Measurements from ENCODE around the gene GPC6. TPM values are rescaled to one million over a fixed set of nuclear protein-coding genes. Genes with fewer than 3 reads are reported as not detected.
A peak's percentile ranks its signal among the peaks of the same experiment; 100 is the strongest.

The GPC6 gene
- polyA plus RNA-seq, 2 of the 4 experiments (the other 2 are of a cell fraction), result 8.0 to 14.4 TPM

DNA sequence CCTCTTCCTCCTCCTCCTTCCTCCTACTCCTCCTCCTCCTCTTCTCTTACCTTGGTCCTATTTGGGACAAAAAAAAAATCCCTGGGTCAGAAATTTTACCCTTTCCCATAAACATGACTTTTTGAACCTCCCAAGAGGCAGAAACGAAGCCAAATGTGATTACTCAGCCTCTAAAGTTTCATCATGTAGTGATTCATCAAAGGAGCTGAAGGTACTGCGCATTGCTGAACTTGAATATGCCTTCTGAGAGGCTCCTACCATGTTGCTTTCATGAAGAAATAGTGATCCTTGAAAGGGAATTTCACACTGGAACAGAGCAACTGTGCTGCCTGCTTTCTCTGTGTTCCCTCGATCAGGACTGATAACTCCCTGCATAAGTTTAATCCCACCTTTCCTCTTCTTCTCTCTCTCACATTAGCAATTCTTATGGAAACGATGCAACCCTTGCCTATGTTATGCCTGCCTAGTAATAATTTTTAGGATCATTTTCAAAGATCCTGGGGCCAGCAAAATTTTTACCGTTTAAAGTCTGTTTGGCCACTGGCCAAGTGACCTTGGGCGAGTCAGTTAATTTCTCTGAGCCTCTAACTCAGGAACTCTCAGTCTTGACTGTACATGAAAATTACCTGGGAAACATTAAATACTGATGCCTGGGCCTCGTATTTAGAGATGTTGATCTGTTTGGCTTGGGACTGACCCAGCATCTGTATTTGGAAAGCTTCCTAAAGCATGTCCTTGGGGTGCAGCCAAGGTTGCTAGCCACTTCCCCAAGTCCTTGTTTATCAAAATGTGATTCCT is 1103.3 kb downstream of the GPC6 start:
- H3K27ac ChIP-seq, result peak overlapping the region; percentile 74 to 88
- TF ChIP-seq, protein P1, sequence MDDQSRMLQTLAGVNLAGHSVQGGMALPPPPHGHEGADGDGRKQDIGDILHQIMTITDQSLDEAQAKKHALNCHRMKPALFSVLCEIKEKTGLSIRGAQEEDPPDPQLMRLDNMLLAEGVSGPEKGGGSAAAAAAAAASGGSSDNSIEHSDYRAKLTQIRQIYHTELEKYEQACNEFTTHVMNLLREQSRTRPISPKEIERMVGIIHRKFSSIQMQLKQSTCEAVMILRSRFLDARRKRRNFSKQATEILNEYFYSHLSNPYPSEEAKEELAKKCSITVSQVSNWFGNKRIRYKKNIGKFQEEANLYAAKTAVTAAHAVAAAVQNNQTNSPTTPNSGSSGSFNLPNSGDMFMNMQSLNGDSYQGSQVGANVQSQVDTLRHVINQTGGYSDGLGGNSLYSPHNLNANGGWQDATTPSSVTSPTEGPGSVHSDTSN (IDR thresholded peaks at IDR 0.05), result no peak
- no peak for TF ChIP-seq CHD2 (IDR thresholded peaks at IDR 0.05; ENCODE audit: low read length, partially characterized antibody)
- TF ChIP-seq, protein P2, sequence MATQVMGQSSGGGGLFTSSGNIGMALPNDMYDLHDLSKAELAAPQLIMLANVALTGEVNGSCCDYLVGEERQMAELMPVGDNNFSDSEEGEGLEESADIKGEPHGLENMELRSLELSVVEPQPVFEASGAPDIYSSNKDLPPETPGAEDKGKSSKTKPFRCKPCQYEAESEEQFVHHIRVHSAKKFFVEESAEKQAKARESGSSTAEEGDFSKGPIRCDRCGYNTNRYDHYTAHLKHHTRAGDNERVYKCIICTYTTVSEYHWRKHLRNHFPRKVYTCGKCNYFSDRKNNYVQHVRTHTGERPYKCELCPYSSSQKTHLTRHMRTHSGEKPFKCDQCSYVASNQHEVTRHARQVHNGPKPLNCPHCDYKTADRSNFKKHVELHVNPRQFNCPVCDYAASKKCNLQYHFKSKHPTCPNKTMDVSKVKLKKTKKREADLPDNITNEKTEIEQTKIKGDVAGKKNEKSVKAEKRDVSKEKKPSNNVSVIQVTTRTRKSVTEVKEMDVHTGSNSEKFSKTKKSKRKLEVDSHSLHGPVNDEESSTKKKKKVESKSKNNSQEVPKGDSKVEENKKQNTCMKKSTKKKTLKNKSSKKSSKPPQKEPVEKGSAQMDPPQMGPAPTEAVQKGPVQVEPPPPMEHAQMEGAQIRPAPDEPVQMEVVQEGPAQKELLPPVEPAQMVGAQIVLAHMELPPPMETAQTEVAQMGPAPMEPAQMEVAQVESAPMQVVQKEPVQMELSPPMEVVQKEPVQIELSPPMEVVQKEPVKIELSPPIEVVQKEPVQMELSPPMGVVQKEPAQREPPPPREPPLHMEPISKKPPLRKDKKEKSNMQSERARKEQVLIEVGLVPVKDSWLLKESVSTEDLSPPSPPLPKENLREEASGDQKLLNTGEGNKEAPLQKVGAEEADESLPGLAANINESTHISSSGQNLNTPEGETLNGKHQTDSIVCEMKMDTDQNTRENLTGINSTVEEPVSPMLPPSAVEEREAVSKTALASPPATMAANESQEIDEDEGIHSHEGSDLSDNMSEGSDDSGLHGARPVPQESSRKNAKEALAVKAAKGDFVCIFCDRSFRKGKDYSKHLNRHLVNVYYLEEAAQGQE (IDR thresholded peaks at IDR 0.05), result no peak
- TF ChIP-seq TFCP2L1 (CRISPR knock-in tag; IDR thresholded peaks at IDR 0.05), result no peak
- TF ChIP-seq MAFK (IDR thresholded peaks at IDR 0.05; ENCODE audit: partially characterized antibody), result peak; percentile 66
- TF ChIP-seq RARB (CRISPR knock-in tag; IDR thresholded peaks at IDR 0.05), result no peak
- TF ChIP-seq CEBPB (IDR thresholded peaks at IDR 0.05), result peak; percentile 48 to 67; a peak in 3 of 4 replicates
- TF ChIP-seq EHMT2 (IDR thresholded peaks at IDR 0.05; ENCODE audit: low read depth), result no peak
- TF ChIP-seq, protein P3, sequence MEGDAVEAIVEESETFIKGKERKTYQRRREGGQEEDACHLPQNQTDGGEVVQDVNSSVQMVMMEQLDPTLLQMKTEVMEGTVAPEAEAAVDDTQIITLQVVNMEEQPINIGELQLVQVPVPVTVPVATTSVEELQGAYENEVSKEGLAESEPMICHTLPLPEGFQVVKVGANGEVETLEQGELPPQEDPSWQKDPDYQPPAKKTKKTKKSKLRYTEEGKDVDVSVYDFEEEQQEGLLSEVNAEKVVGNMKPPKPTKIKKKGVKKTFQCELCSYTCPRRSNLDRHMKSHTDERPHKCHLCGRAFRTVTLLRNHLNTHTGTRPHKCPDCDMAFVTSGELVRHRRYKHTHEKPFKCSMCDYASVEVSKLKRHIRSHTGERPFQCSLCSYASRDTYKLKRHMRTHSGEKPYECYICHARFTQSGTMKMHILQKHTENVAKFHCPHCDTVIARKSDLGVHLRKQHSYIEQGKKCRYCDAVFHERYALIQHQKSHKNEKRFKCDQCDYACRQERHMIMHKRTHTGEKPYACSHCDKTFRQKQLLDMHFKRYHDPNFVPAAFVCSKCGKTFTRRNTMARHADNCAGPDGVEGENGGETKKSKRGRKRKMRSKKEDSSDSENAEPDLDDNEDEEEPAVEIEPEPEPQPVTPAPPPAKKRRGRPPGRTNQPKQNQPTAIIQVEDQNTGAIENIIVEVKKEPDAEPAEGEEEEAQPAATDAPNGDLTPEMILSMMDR (IDR thresholded peaks at IDR 0.05), result no peak
- TF ChIP-seq JUN (IDR thresholded peaks at IDR 0.05), result peak; percentile 33 to 41; a peak in 1 of 5 replicates
- peak; percentile 86 for TF ChIP-seq JUNB (IDR thresholded peaks at IDR 0.05)
- TF ChIP-seq CHD4 (IDR thresholded peaks at IDR 0.05; ENCODE audit: borderline replicate concordance), result no peak
- no peak for TF ChIP-seq RNF2 (IDR thresholded peaks at IDR 0.05; ENCODE audit: borderline replicate concordance, low read depth)
- peak; percentile 72 for TF ChIP-seq FOSL2 (IDR thresholded peaks at IDR 0.05)
- peak; percentile 84 for TF ChIP-seq FOSL2 (CRISPR knock-in tag; IDR thresholded peaks at IDR 0.05)
- no peak for TF ChIP-seq HOXA7 (CRISPR knock-in tag; IDR thresholded peaks at IDR 0.05)
- TF ChIP-seq, protein P4, sequence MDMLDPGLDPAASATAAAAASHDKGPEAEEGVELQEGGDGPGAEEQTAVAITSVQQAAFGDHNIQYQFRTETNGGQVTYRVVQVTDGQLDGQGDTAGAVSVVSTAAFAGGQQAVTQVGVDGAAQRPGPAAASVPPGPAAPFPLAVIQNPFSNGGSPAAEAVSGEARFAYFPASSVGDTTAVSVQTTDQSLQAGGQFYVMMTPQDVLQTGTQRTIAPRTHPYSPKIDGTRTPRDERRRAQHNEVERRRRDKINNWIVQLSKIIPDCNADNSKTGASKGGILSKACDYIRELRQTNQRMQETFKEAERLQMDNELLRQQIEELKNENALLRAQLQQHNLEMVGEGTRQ (IDR thresholded peaks at IDR 0.05), result no peak
- TF ChIP-seq ZC3H11A (IDR thresholded peaks at IDR 0.05), result no peak
- TF ChIP-seq, protein P5, sequence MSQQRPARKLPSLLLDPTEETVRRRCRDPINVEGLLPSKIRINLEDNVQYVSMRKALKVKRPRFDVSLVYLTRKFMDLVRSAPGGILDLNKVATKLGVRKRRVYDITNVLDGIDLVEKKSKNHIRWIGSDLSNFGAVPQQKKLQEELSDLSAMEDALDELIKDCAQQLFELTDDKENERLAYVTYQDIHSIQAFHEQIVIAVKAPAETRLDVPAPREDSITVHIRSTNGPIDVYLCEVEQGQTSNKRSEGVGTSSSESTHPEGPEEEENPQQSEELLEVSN (IDR thresholded peaks at IDR 0.05; ENCODE audit: borderline replicate concordance, low read depth), result no peak
- TF ChIP-seq, protein P6, sequence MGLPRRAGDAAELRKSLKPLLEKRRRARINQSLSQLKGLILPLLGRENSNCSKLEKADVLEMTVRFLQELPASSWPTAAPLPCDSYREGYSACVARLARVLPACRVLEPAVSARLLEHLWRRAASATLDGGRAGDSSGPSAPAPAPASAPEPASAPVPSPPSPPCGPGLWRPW (IDR thresholded peaks at IDR 0.05), result peak; percentile 33; the same call in 1 of the 2 replicates
- TF ChIP-seq, protein P7, sequence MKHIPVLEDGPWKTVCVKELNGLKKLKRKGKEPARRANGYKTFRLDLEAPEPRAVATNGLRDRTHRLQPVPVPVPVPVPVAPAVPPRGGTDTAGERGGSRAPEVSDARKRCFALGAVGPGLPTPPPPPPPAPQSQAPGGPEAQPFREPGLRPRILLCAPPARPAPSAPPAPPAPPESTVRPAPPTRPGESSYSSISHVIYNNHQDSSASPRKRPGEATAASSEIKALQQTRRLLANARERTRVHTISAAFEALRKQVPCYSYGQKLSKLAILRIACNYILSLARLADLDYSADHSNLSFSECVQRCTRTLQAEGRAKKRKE (CRISPR knock-in tag; IDR thresholded peaks at IDR 0.05; ENCODE audit: low read depth), result no peak
- TF ChIP-seq EP300 (IDR thresholded peaks at IDR 0.05), result peak in 1 of 2 experiments; percentile 22; a peak in 2 of 5 replicates
- no peak for FAIRE-seq
- no peaks in the 10 kb centered on the region for H3K9me3 ChIP-seq
- peak; percentile 85 to 89 for ATAC-seq
- peak; percentile 15 to 48 for DNase-seq (ENCODE audit: low read depth in 1 of 2, low spot score in 1 of 2)
- WGBS (ENCODE audit: missing lambda C conversion rate), result 25% methylated on average over 7 of the region's 7 CpGs
- peak overlapping the region; percentile 64 for H3K4me2 ChIP-seq
- ChIA-PET CTCF (interaction anchor here (0.6 kb wide), 1 partner anchor 1293 kb away, joined by 3 read pairs; no protein-coding TSS in a partner anchor), POLR2A (no interaction called here)
- peaks cover 17% of the 10 kb centered on the region for H3K4me1 ChIP-seq
- no peak overlapping the region for H3K4me3 ChIP-seq

All from A549 (cell line).